H1 (cell line): ENCODE data around the gene CCL1. TPM values are rescaled to one million over a fixed set of nuclear protein-coding genes. Genes with fewer than 3 reads are reported as not detected.

ENCODE experiments used
- BACH1 ChIP-seq: IDR thresholded peaks from 2 replicates; pipeline ENCODE4 v1.6.1; 2012; ENCODE audit warnings: low read length, improper control_type of control experiment
- CBX8 ChIP-seq: fragments of 300-800, 300-1000 bp; sonication (generic); IDR thresholded peaks from 2 replicates; pipeline ENCODE4 v1.7.1; 2016; ENCODE audit warnings: low read depth, low read length, borderline replicate concordance
- RNF2 ChIP-seq: fragments of 200-900, 300-1000 bp; sonication (generic); IDR thresholded peaks from 2 replicates; pipeline ENCODE4 v1.7.1; 2016; ENCODE audit warnings: borderline replicate concordance, low read depth, mild to moderate bottlenecking, antibody characterized with exemption, low read length; ENCODE audit not compliant: poor library complexity, severe bottlenecking; ENCODE audit errors: missing control alignments
- SP2 ChIP-seq: IDR thresholded peaks from 2 replicates; pipeline ENCODE4 v1.6.1; 2012; ENCODE audit warnings: mild to moderate bottlenecking, low read length, inconsistent platforms
- polyA plus RNA-seq, 7 experiments: library from polyadenylated mRNA; depleted of rRNA in 3 of 7; stranded (reverse) in 5 of 7; unstranded in 2 of 7; fragments of >200 nt in 5 of 7; fragments of 200-250 nt in 2 of 7; gene quantifications; 1 replicate in 5 of 7; 2 replicates in 1 of 7; 4 replicates in 1 of 7; pipeline versions ENCODE4 v1.2.1 to v1.2.3, GENCODE V29; 2011 to 2013; ENCODE audit warnings: missing spikeins in 2 of 7, mixed read lengths in 2 of 7
- total RNA-seq: library from RNA; stranded (reverse); fragmentation: NEBNext Ultra II Directional; extraction: Animal tissue kit (Norgen Biotek cat#: 25700); gene quantifications from 2 replicates; pipeline ENCODE4 v1.2.1, GENCODE V29; 2021
- TF ChIP-seq, protein P1 (sequence below): fragments of 300-600 bp; sonication (generic); IDR thresholded peaks from 2 replicates; pipeline ENCODE4 v1.7.1; 2012; ENCODE audit warnings: low read length, moderate library complexity, mild to moderate bottlenecking, inconsistent platforms; ENCODE audit not compliant: insufficient replicate concordance

The CCL1 gene
- total and polyA plus RNA-seq, 2 of the 8 experiments (the other 6 are each of a cell fraction or from before 2014, with no cell fraction given) = not detected

DNA sequence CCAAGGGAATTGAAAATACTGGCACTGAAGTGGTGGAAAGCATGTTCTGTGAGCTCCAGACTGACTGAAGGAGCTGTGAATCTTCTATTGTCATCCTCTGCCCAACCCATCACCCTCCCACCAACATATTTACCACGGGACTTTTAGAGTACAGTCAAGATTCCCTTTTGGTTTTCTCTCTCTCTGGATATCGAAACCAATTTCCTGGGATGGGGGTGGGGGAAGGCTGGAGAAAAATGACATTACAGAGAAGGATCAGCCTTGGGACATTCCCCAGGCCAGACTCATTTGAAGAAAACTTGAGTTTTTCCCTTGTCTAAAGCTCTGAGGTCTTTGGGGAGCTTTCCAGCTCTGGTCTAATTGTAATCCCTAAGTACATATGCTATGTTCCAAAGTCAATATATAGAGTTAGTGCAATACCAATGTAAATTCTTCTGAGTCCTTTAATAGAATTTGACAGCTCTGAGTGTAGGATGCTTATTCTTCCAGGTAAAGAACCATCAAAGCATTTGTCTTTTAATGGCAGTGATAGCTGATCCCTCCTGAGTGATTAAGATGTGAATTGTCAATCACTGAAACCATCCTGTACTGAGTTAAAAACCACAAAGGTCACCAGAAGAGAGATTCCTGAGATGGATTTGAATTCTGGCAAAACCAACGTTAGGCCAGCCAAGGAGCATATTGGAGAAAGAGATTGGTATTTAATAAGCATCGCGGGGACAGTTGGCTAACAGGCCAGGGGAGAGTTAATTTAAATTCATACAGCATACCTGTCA, 48.8 kb upstream of the CCL1 start (continued):
- TF ChIP-seq BACH1 (no peak), RNF2 (no peak), CBX8 (no peak), SP2 (no peak)
- TF ChIP-seq, protein P1, sequence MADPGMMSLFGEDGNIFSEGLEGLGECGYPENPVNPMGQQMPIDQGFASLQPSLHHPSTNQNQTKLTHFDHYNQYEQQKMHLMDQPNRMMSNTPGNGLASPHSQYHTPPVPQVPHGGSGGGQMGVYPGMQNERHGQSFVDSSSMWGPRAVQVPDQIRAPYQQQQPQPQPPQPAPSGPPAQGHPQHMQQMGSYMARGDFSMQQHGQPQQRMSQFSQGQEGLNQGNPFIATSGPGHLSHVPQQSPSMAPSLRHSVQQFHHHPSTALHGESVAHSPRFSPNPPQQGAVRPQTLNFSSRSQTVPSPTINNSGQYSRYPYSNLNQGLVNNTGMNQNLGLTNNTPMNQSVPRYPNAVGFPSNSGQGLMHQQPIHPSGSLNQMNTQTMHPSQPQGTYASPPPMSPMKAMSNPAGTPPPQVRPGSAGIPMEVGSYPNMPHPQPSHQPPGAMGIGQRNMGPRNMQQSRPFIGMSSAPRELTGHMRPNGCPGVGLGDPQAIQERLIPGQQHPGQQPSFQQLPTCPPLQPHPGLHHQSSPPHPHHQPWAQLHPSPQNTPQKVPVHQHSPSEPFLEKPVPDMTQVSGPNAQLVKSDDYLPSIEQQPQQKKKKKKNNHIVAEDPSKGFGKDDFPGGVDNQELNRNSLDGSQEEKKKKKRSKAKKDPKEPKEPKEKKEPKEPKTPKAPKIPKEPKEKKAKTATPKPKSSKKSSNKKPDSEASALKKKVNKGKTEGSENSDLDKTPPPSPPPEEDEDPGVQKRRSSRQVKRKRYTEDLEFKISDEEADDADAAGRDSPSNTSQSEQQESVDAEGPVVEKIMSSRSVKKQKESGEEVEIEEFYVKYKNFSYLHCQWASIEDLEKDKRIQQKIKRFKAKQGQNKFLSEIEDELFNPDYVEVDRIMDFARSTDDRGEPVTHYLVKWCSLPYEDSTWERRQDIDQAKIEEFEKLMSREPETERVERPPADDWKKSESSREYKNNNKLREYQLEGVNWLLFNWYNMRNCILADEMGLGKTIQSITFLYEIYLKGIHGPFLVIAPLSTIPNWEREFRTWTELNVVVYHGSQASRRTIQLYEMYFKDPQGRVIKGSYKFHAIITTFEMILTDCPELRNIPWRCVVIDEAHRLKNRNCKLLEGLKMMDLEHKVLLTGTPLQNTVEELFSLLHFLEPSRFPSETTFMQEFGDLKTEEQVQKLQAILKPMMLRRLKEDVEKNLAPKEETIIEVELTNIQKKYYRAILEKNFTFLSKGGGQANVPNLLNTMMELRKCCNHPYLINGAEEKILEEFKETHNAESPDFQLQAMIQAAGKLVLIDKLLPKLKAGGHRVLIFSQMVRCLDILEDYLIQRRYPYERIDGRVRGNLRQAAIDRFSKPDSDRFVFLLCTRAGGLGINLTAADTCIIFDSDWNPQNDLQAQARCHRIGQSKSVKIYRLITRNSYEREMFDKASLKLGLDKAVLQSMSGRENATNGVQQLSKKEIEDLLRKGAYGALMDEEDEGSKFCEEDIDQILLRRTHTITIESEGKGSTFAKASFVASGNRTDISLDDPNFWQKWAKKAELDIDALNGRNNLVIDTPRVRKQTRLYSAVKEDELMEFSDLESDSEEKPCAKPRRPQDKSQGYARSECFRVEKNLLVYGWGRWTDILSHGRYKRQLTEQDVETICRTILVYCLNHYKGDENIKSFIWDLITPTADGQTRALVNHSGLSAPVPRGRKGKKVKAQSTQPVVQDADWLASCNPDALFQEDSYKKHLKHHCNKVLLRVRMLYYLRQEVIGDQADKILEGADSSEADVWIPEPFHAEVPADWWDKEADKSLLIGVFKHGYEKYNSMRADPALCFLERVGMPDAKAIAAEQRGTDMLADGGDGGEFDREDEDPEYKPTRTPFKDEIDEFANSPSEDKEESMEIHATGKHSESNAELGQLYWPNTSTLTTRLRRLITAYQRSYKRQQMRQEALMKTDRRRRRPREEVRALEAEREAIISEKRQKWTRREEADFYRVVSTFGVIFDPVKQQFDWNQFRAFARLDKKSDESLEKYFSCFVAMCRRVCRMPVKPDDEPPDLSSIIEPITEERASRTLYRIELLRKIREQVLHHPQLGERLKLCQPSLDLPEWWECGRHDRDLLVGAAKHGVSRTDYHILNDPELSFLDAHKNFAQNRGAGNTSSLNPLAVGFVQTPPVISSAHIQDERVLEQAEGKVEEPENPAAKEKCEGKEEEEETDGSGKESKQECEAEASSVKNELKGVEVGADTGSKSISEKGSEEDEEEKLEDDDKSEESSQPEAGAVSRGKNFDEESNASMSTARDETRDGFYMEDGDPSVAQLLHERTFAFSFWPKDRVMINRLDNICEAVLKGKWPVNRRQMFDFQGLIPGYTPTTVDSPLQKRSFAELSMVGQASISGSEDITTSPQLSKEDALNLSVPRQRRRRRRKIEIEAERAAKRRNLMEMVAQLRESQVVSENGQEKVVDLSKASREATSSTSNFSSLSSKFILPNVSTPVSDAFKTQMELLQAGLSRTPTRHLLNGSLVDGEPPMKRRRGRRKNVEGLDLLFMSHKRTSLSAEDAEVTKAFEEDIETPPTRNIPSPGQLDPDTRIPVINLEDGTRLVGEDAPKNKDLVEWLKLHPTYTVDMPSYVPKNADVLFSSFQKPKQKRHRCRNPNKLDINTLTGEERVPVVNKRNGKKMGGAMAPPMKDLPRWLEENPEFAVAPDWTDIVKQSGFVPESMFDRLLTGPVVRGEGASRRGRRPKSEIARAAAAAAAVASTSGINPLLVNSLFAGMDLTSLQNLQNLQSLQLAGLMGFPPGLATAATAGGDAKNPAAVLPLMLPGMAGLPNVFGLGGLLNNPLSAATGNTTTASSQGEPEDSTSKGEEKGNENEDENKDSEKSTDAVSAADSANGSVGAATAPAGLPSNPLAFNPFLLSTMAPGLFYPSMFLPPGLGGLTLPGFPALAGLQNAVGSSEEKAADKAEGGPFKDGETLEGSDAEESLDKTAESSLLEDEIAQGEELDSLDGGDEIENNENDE = no peak
